ENCODE measurements around the gene WWC2. TPM values are rescaled to one million over a fixed set of nuclear protein-coding genes. Genes with fewer than 3 reads are reported as not detected.

WWC2 gene
- total RNA-seq, 1 donor, result 35.1 TPM

- H3K36me3 ChIP-seq (ENCODE audit: insufficient read depth, low read length), result no peaks in the 10 kb centered on the region
- peak; percentile 82 for DNase-seq (ENCODE audit: insufficient read length, low spot score, missing footprints)
- H2AFZ ChIP-seq (ENCODE audit: low read length), result no peak overlapping the region
- H4K20me1 ChIP-seq (ENCODE audit: insufficient read depth, low read length), result no peaks in the 10 kb centered on the region
- H3K4me1 ChIP-seq (ENCODE audit: insufficient read depth, low read length), result peaks cover 9% of the 10 kb centered on the region
- no peaks in the 10 kb centered on the region for H3K9me3 ChIP-seq (ENCODE audit: low read depth, low read length)
- H3K27me3 ChIP-seq (ENCODE audit: insufficient read depth, low read length), result no peaks in the 10 kb centered on the region
- no peak overlapping the region for H3K4me3 ChIP-seq (ENCODE audit: insufficient read depth, low read length)
- no peak for TF ChIP-seq CTCF (IDR thresholded peaks at IDR 0.05; ENCODE audit: extremely low read depth, low read depth, low read length)
- H3K27ac ChIP-seq (ENCODE audit: low read depth, low read length), result no peak overlapping the region
- H3K79me2 ChIP-seq (ENCODE audit: insufficient read depth, low read length), result no peaks in the 10 kb centered on the region
- H3K4me2 ChIP-seq (ENCODE audit: insufficient read depth, low read length), result no peak overlapping the region
Measured at GRCh38 chr4:183328832-183329231, 229.8 kb downstream of the WWC2 start.

DNA sequence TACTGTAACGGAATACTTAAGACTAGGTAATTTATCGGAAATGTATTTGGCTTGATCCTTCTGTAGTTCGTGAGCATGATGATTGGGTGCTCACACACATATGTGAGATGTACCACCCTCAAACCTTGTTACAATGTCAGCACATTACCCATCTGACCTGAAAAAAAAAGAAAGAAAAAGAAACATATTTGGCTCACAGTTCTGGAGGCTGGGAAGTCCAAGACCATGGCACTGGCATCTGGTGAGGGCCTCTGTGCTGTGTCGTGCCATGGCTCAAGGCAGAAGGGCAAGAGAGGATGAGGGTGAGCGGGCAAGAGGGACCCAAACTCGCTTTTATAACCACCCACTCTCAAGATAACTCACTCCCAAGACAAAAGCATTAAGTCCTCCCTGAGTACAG is 230.2 kb downstream of the WWC2 start:
- Histone ChIP-seq H3K27me3 (ENCODE audit: insufficient read depth, low read length) (no peaks in the 10 kb centered on the region), H4K20me1 (ENCODE audit: insufficient read depth, low read length) (no peaks in the 10 kb centered on the region), H3K27ac (ENCODE audit: low read depth, low read length) (no peak overlapping the region), H3K79me2 (ENCODE audit: insufficient read depth, low read length) (no peaks in the 10 kb centered on the region), H3K36me3 (ENCODE audit: insufficient read depth, low read length) (no peaks in the 10 kb centered on the region), H3K4me2 (ENCODE audit: insufficient read depth, low read length) (no peak overlapping the region), H3K4me3 (ENCODE audit: insufficient read depth, low read length) (no peak overlapping the region), H2AFZ (ENCODE audit: low read length) (no peak overlapping the region), H3K4me1 (ENCODE audit: insufficient read depth, low read length) (peaks cover 13% of the 10 kb centered on the region), H3K9me3 (ENCODE audit: low read depth, low read length) (no peaks in the 10 kb centered on the region)
- no peak for TF ChIP-seq CTCF (IDR thresholded peaks at IDR 0.05; ENCODE audit: extremely low read depth, low read depth, low read length)
- DNase-seq (ENCODE audit: insufficient read length, low spot score, missing footprints), result no peak

DNA sequence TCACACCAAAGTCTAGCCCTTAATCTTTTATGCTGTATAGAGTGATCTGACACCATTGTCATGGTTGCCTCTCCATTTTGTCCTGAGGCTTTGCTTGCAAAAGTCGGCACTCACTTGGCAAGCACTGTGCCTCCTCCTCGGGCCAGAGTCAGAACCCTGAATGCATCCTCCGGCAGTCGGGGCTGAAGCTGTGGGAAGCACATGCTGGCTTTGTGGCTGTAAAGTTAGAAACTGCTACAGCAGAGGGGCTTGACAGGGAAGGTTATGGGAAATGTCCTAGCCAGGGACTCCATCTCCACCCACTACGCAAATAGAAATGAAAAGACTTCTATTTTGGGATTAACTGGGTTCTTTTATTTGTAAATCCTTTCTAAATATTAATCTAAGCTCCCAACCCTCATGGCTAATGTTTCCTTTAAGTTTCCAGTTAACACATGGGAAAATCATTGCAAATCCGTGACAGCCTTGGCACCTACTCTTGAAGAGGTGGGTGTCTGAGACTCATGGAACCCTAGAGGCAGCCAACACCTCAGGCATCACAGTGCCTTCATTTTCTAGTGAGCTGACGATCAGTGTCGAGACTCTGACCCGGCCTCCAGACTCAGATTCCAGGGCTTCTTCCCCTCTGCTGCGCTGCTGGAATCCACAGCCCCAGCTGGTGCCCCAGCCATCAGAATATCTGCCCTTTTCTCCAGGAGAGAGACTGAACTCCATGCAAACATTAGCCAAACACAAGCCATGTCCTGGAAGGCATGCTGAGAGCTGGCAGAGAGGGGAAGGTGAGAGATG is 231.1 kb downstream of the WWC2 start:
- Histone ChIP-seq H3K27ac (ENCODE audit: low read depth, low read length) (no peak overlapping the region), H3K9me3 (ENCODE audit: low read depth, low read length) (no peaks in the 10 kb centered on the region), H3K79me2 (ENCODE audit: insufficient read depth, low read length) (no peaks in the 10 kb centered on the region), H3K4me3 (ENCODE audit: insufficient read depth, low read length) (no peak overlapping the region), H3K4me2 (ENCODE audit: insufficient read depth, low read length) (no peak overlapping the region), H3K36me3 (ENCODE audit: insufficient read depth, low read length) (no peaks in the 10 kb centered on the region), H3K27me3 (ENCODE audit: insufficient read depth, low read length) (no peaks in the 10 kb centered on the region), H4K20me1 (ENCODE audit: insufficient read depth, low read length) (no peaks in the 10 kb centered on the region), H2AFZ (ENCODE audit: low read length) (no peak overlapping the region), H3K4me1 (ENCODE audit: insufficient read depth, low read length) (peaks cover 17% of the 10 kb centered on the region)
- no peak for TF ChIP-seq CTCF (IDR thresholded peaks at IDR 0.05; ENCODE audit: extremely low read depth, low read depth, low read length)
- DNase-seq (ENCODE audit: insufficient read length, low spot score, missing footprints), result no peak

GRCh38 chr4:183330841-183331240 is 231.8 kb downstream of the WWC2 start:
- DNase-seq (ENCODE audit: insufficient read length, low spot score, missing footprints), result no peak
- no peaks in the 10 kb centered on the region for H3K36me3 ChIP-seq (ENCODE audit: insufficient read depth, low read length)

More at GRCh38 chr4:183330841-183331240, 231.8 kb downstream of the WWC2 start:
- H3K4me2 ChIP-seq (ENCODE audit: insufficient read depth, low read length), result no peak overlapping the region
- H2AFZ ChIP-seq (ENCODE audit: low read length), result no peak overlapping the region
- H3K9me3 ChIP-seq (ENCODE audit: low read depth, low read length), result no peaks in the 10 kb centered on the region
- no peak overlapping the region for H3K27ac ChIP-seq (ENCODE audit: low read depth, low read length)
- peaks cover 24% of the 10 kb centered on the region for H3K4me1 ChIP-seq (ENCODE audit: insufficient read depth, low read length)
- no peak overlapping the region for H3K4me3 ChIP-seq (ENCODE audit: insufficient read depth, low read length)
- no peaks in the 10 kb centered on the region for H3K27me3 ChIP-seq (ENCODE audit: insufficient read depth, low read length)
- H3K79me2 ChIP-seq (ENCODE audit: insufficient read depth, low read length), result no peaks in the 10 kb centered on the region
- TF ChIP-seq CTCF (IDR thresholded peaks at IDR 0.05; ENCODE audit: extremely low read depth, low read depth, low read length), result no peak
- H4K20me1 ChIP-seq (ENCODE audit: insufficient read depth, low read length), result no peaks in the 10 kb centered on the region

Data from osteoblast (primary cell).